Measurements from ENCODE around the gene TOMM20. TPM values are rescaled to one million over a fixed set of nuclear protein-coding genes. Genes with fewer than 3 reads are reported as not detected.

The TOMM20 gene
- total RNA-seq, result 94.6 and 108 TPM in 2 replicates

DNA sequence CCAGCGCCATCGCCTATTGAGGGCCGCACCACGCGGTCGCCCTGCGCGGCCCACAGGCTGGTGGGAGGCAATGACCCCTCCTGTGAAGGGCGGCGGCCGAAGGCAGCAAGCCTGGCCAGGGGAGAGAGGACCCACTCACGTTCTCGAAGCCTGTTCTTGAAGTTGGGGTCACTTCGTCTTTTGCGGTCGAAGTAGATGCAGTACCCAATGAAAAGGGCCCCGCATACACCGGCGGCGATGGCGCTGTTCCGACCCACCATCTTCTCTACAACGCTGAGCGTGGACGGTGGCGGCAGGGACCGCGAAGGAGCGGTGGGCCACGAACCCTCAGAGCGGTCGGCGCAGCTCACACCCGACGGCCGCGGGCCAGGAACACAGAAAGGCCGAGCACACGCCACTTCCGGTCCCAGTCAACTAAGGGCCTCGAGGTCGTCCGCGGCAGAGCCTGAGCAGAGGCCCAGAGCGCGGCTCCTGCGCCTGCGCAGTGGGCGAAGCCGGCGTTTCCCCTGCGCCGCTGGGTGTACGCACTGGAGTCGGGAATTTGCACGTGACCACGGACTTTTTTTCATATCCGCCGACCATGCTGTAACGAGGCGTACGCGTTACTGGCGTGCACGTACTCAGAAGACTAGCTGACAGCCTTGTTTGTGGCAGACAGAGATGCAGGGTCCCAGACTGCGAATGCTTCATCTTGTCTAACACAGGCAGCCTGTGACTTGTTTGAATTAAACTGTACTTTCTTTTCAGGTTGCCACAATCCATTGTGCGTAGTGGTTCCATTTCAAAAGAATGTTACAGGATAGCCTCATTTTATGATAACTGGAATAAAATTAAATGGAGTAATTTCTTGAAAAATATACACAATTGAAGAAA, at the start of gene TOMM20:
TOMM20 (minus strand) TSS at position 382 of the 873 bp plus-strand sequence; CDS start at position 260, 122 bp downstream.

DNA sequence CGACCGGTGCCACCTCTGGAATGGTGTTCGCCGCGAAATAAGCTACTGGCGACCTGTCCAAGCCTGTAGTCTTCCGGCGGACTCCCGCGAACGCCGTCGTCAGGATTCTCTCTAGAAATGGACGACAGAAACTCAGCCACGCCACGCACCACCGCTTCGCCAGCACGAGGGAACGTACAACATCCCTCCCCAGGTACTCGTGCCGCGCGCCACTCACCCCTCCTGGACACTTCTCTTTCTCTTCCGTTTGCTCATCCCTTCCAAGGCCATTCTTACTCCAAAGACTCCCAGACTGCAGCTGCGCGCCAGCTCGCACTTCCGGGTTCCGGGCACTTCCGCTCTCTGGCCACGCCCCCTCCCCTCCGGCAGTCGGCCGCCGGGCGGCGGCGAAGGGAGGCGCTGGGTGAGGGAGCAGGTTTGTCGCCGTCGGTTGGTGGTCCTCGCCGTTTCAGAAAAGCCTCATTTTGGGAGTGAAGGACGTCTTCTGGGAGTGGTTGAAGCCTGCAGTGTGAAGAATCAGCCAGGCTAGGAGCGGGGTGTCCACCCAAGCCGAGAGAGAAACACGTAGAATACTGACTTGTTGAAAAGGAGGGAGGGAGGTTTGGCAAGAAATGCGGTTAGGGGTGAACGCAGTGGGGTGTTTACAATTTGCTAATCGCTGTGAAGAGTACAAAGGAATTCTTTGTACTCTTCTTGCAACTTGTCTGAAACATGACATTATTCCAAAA, 32.5 kb upstream of the TOMM20 start, which contains the start of gene RBM34:
RBM34 (minus strand) TSS at position 294 of the 728 bp plus-strand sequence; CDS start at position 270, 24 bp downstream.

Other genes with a start within 250 kb of the TOMM20 start
- gene RBM34, start 32.4 kb upstream of the TOMM20 start, total RNA-seq, result 68.1 and 68.9 TPM in 2 replicates
- gene ARID4B, start 199.3 kb upstream of the TOMM20 start, total RNA-seq, result 5.8 and 17.9 TPM in 2 replicates
- 33.1 and 35.7 TPM in 2 replicates for gene GGPS1, start 199.7 kb upstream of the TOMM20 start, total RNA-seq
- 39.2 and 49.6 TPM in 2 replicates for gene TBCE, start 238.6 kb upstream of the TOMM20 start, total RNA-seq